HL-60 (cell line): ENCODE data around the gene CRIP2.

Source experiments
- DNase-seq, 2 experiments: peaks; one replicate each; pipeline ENCODE4 v3.0.0-alpha.2; 2010 to 2020; ENCODE audit warnings: low read depth in 1 of 2, low spot score in 1 of 2
- H3K27ac ChIP-seq: fragments of 250-450 bp; sonication (Bioruptor Pico); replicated peaks from 2 replicates; pipeline ENCODE4 v1.5.1; 2020; ENCODE audit warnings: mild to moderate bottlenecking, moderate library complexity
- H3K27me3 ChIP-seq: fragments of 250-450 bp; sonication (Bioruptor Pico); 2 replicates; pipeline ENCODE4 v1.5.1; 2021; ENCODE audit warnings: mild to moderate bottlenecking, moderate library complexity; ENCODE audit not compliant: insufficient read depth, poor library complexity, severe bottlenecking
- H3K4me3 ChIP-seq: replicated peaks from 2 replicates; pipeline ENCODE4 v1.5.1; 2011; ENCODE audit warnings: mild to moderate bottlenecking, control low read depth, low read length; ENCODE audit not compliant: insufficient read depth
- CTCF ChIP-seq: IDR thresholded peaks from one replicate; pipeline ENCODE4 v1.5.1; 2011; ENCODE audit warnings: low read length, control low read depth, inconsistent platforms; ENCODE audit not compliant: insufficient read depth
- GABPA ChIP-seq: IDR thresholded peaks from 2 replicates; pipeline ENCODE4 v1.6.1; 2012; ENCODE audit warnings: low read depth
- POLR2AphosphoS5 ChIP-seq: IDR thresholded peaks from 2 replicates; pipeline ENCODE4 v1.6.1; 2012; ENCODE audit warnings: low read depth
- REST ChIP-seq: IDR thresholded peaks from 2 replicates; pipeline ENCODE4 v1.6.1; 2012; ENCODE audit warnings: low read depth; ENCODE audit not compliant: insufficient replicate concordance
- SPI1 ChIP-seq: IDR thresholded peaks from 2 replicates; pipeline ENCODE4 v1.6.1; 2012; ENCODE audit warnings: low read depth, mild to moderate bottlenecking, borderline replicate concordance

The CRIP2 gene

GRCh38 chr14:105495990-105496830 is 21.6 kb downstream of the CRIP2 start:
- TF ChIP-seq SPI1 (no peak), REST (no peak), GABPA (no peak), POLR2AphosphoS5 (no peak), CTCF (no peak)
- Histone ChIP-seq H3K4me3 (no peak overlapping the region), H3K27me3 (no peaks in the 10 kb centered on the region), H3K27ac (no peak overlapping the region)
- no peak for DNase-seq

GRCh38 chr14:105496831-105497591 is 22.4 kb downstream of the CRIP2 start:
- TF ChIP-seq POLR2AphosphoS5 = no peak
- no peak for TF ChIP-seq GABPA
- TF ChIP-seq REST = no peak
- no peak for TF ChIP-seq SPI1
- no peak for DNase-seq
- H3K4me3 ChIP-seq = no peak overlapping the region
- no peak overlapping the region for H3K27ac ChIP-seq
- no peaks in the 10 kb centered on the region for H3K27me3 ChIP-seq

- DNase-seq = no peak
- Histone ChIP-seq H3K27ac (no peak overlapping the region), H3K27me3 (no peaks in the 10 kb centered on the region), H3K4me3 (no peak overlapping the region)
- TF ChIP-seq SPI1 = no peak
- TF ChIP-seq GABPA = no peak
- no peak for TF ChIP-seq CTCF
- no peak for TF ChIP-seq POLR2AphosphoS5
- no peak for TF ChIP-seq REST
These were observed 23.2 kb downstream of the CRIP2 start for GRCh38 chr14:105497671-105498429.
